Subcutaneous adipose tissue (tissue), 4 donors: ENCODE data around the gene SDC3. TPM values are rescaled to one million over a fixed set of nuclear protein-coding genes. Genes with fewer than 3 reads are reported as not detected.

Experiments used
- total RNA-seq, 4 donors: library from RNA; depleted of rRNA; stranded (reverse); fragments of >200 nt; gene quantifications; one replicate each; pipeline ENCODE4 v1.1.0, GENCODE V29; 2016
- TF ChIP-seq, protein P1 (sequence below): fragments of 450-650 bp; IDR thresholded peaks from one replicate; pipeline ENCODE4 v1.5.1; 2016; ENCODE audit warnings: low read depth, mild to moderate bottlenecking, control low read depth, antibody characterized with exemption, moderate library complexity

The SDC3 gene
- total RNA-seq, 4 donors from 2014 or later = 13.2 to 35.7 (median 20.7) TPM

DNA sequence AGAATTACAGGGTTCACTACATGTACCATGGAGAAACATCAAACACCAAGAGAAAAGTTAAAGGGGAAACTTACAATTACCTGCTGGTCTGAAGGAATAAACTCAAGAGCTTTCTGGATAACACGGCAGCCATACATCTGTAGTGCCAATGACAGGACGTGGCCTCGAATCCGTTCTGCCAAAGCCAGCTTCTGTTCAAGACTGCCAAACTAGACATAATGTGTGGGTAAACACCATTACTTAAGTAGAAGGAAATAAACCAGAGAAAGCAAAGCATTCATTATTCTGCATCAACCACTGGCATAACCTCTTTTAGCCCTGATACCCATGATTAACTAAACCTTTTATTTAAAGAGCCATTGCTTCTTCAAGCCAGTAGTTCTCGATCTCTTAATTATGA, 41.5 kb upstream of the SDC3 start:
- TF ChIP-seq, protein P1, sequence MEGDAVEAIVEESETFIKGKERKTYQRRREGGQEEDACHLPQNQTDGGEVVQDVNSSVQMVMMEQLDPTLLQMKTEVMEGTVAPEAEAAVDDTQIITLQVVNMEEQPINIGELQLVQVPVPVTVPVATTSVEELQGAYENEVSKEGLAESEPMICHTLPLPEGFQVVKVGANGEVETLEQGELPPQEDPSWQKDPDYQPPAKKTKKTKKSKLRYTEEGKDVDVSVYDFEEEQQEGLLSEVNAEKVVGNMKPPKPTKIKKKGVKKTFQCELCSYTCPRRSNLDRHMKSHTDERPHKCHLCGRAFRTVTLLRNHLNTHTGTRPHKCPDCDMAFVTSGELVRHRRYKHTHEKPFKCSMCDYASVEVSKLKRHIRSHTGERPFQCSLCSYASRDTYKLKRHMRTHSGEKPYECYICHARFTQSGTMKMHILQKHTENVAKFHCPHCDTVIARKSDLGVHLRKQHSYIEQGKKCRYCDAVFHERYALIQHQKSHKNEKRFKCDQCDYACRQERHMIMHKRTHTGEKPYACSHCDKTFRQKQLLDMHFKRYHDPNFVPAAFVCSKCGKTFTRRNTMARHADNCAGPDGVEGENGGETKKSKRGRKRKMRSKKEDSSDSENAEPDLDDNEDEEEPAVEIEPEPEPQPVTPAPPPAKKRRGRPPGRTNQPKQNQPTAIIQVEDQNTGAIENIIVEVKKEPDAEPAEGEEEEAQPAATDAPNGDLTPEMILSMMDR = no peak

DNA sequence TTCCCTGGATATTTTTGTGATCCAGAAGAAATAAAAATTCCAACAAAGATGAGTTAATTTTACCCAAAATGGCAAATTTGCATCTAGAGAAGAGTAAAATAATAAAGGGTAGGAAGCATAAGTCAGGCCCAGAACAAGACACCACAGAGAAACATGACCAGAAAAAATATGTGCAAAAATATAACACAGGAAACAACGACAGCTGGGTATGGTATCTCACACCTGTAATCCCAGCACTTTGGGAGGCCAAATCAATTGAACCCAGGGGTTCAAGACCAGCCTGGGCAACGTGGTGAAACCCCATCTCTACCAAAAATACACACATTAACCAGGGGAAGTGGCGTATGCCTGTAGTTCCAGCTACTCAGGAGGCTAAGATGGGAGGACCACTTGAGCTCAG, 39.7 kb upstream of the SDC3 start:
- TF ChIP-seq, protein P1 = no peak

DNA sequence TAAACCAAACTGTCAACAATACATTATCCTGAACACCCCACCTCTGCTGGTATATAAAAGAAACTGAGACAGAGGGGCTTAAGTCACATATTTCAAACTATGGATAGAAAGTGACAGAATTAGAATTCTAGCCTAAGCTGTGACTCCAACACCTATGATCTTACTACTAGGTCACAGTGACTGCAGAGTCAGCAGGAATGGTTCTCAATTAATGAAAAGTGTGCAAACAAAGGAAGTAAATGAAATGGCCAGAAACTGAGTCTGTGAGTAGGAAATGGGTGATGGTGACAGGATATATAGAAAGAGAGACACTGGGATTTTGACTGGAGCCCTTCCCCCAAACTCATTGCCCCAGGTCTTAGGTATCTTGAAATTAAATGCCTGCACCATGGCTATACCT, 38.7 kb upstream of the SDC3 start:
- TF ChIP-seq, protein P1 = no peak

DNA sequence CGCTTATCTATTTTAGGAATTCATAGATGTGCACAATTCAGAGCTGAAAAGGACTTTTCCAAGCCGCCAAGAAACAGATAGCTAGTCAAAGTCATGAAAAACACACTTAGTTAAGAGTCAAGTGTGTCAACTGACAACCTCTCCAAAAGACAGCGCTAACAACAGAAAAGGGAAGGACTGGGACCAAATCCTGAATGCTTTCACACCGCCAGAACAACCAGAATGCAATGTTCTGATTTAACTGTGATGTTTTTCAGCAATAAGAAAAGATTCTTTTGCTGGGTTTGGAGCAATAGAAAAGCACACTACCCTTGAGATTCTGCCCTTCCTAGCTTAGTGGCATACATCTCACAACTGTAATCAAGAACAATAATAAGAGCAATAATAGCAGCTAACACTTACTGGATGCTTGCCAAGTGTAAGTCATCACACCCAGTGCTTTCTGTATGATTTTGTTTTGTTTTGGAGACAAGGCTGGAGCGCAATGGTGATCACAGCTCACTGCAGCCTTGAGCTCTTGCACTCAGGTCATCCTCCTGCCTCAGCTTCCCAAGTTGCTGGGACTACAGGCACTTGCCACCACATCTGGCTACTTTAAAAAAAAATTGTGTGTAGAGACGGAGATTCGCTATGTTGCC, 33.9 kb upstream of the SDC3 start:
- TF ChIP-seq, protein P1 = no peak

DNA sequence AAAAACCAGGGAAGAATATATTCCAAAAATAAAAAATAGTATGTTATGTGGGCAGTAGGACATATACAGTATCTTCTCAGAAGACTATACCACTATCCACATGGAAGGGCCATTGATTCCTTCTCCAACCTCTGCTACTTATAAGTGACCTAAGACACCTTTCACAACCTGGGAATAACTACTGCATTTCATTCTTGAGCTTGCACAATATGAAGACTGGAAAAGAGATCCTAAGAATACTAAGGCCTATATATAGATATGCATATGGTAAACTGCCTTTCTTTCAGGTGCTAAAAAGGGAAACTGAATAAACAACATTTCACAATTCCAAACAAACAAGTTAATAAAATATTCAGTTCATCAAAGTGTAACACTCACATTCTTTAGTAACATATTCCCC, 32.0 kb upstream of the SDC3 start:
- TF ChIP-seq, protein P1 = no peak

DNA sequence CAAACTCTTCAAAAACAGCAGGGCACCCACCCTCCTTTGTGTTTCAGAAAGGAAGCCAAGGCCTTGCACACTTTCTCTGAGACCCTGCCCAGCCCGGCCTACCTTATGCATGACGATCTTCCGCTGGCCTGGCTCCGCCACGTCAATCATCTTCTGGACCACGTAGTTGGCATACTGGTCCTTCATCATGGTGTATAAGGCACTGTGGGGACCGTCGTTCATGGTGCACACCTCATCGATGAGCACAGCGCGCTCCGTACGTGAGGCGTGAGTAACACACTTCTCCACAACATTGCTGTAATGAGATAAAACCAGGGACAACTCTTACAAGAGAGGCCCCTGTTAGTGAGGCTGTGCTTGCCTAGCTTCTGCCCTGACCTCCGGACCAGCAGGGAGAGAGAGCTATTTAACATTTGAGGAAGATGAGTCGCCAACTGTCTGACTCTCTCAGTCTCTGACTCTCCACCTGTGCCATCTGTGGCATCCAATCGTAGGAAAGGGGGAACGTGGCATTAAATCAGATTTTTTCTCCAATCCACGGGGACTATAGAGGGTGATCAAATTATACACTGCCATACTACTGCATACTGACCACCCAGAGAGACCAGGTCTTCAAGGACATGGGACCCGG, 28.1 kb upstream of the SDC3 start:
- TF ChIP-seq, protein P1 = no peak

DNA sequence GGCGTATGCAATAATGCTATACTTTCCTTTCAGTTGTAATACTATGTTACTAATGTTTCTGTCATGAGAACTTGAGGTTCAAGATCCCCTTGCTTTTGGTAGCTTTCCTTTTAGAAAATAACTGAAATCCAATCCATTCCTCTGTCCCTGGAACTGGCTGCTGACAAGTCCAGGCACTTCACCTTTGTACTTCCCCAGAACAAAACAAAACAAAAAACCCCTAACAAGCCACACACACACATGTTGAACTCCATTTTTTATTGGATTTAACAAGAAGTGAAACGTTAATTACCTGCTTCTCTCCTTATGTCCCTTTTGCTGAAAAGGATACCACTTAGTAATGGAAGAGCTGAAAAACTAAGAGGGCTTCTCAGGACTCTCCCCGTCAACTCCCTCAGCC, 26.1 kb upstream of the SDC3 start:
- TF ChIP-seq, protein P1 = no peak
